Measurements from ENCODE around the gene SLC7A9.

SLC7A9 gene

DNA sequence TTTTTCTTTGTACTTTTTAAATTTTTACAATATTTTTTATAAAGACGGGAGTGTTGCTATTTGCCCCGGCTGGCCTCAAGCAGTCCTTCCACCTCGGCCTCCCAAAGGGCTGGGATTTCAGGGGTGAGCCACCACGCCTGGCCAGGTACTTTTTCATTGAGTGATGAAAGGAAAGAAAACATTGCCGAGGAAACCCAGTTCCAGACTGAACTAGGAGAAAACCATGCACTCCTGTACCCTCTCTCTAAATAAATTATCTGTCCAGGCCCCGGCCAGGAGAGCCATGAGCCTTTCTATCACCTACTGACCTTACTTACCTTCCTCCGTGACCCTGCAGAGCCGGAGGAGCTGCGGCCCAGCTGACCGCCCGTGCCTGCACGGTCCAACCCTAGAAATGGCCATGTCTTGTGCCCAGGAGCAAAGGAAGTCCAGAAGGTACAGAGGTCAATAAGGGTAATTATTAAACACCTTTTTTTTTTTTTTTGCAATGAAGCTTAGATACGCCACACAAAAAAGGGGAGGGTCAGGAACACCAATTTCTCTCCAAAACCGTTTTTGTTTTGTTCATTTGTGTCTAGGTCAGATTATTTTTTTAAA, at the start of gene SLC7A9:
Gene SLC7A9, minus strand, starts transcription at position 399 of the 597 bp plus-strand sequence. CDS start 1,233 bp downstream, outside the sequence.
- no peak for DNase-seq
- no peak within 1 kb of the TSS for H3K4me3 ChIP-seq (ENCODE audit: low read depth, low read length)
- H3K27ac ChIP-seq: no peak within 1 kb of the TSS
- no peaks in the 10 kb centered on the region for H3K27me3 ChIP-seq (ENCODE audit: insufficient read depth, low read depth, severe bottlenecking)
- no peaks in the 10 kb centered on the region for H3K9me3 ChIP-seq (ENCODE audit: severe bottlenecking)
- TF ChIP-seq, protein P1, sequence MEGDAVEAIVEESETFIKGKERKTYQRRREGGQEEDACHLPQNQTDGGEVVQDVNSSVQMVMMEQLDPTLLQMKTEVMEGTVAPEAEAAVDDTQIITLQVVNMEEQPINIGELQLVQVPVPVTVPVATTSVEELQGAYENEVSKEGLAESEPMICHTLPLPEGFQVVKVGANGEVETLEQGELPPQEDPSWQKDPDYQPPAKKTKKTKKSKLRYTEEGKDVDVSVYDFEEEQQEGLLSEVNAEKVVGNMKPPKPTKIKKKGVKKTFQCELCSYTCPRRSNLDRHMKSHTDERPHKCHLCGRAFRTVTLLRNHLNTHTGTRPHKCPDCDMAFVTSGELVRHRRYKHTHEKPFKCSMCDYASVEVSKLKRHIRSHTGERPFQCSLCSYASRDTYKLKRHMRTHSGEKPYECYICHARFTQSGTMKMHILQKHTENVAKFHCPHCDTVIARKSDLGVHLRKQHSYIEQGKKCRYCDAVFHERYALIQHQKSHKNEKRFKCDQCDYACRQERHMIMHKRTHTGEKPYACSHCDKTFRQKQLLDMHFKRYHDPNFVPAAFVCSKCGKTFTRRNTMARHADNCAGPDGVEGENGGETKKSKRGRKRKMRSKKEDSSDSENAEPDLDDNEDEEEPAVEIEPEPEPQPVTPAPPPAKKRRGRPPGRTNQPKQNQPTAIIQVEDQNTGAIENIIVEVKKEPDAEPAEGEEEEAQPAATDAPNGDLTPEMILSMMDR (IDR thresholded peaks at IDR 0.05; ENCODE audit: low read depth, low read length): no peak
- H3K36me3 ChIP-seq: no peaks in the 10 kb centered on the region

DNA sequence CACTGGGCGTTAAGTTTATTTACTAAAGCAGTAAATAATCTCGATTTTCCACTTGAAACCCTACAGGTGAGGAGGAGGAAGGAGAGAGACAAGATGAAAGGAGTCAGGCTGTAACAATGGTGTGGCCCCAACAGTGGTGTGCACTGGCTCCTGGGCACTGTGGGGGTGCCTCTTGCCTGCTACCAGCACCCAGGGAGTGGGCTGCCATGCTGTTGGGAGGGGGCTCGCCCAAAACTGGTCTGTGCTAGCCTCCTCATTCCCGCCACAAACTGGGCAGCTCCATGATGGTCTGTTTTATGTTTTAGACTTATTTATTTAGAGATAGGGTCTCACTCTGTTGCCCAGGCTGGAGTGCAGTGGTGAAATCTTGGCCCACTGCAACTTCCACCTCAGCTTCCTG, 49.8 kb upstream of the SLC7A9 start:
- no peak for DNase-seq
- H3K27me3 ChIP-seq (ENCODE audit: insufficient read depth, low read depth, severe bottlenecking): no peaks in the 10 kb centered on the region
- H3K27ac ChIP-seq: no peak overlapping the region
- no peak overlapping the region for H3K4me3 ChIP-seq (ENCODE audit: low read depth, low read length)
- no peaks in the 10 kb centered on the region for H3K9me3 ChIP-seq (ENCODE audit: severe bottlenecking)
- peaks cover 13% of the 10 kb centered on the region; the same call in 1 of the 2 replicates for H3K36me3 ChIP-seq
- TF ChIP-seq, protein P1 (IDR thresholded peaks at IDR 0.05; ENCODE audit: low read depth, low read length): no peak

DNA sequence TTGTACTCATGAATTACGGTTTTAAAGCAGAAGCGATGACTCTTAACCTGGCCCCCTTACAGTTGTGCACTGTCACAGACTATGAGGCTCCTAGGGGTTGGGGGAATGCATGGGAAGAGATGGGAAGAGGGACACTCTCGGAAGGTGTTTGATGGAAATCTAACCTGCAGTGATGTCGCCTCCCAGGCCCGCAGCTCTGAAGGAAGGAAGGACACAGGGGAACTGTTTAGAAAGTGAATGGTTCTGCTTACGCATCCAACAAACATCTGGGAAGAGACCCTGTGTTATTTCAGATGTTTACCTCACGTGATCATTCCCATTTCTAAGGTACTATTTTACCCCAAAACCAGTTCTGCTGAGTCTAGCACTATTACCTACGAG, 48.0 kb upstream of the SLC7A9 start:
- no peak for DNase-seq
- no peak overlapping the region for H3K4me3 ChIP-seq (ENCODE audit: low read depth, low read length)
- H3K9me3 ChIP-seq (ENCODE audit: severe bottlenecking): no peaks in the 10 kb centered on the region
- H3K27me3 ChIP-seq (ENCODE audit: insufficient read depth, low read depth, severe bottlenecking): no peaks in the 10 kb centered on the region
- H3K27ac ChIP-seq: no peak overlapping the region
- TF ChIP-seq, protein P1 (IDR thresholded peaks at IDR 0.05; ENCODE audit: low read depth, low read length): no peak
- peaks cover 12% of the 10 kb centered on the region; the same call in 1 of the 2 replicates for H3K36me3 ChIP-seq

DNA sequence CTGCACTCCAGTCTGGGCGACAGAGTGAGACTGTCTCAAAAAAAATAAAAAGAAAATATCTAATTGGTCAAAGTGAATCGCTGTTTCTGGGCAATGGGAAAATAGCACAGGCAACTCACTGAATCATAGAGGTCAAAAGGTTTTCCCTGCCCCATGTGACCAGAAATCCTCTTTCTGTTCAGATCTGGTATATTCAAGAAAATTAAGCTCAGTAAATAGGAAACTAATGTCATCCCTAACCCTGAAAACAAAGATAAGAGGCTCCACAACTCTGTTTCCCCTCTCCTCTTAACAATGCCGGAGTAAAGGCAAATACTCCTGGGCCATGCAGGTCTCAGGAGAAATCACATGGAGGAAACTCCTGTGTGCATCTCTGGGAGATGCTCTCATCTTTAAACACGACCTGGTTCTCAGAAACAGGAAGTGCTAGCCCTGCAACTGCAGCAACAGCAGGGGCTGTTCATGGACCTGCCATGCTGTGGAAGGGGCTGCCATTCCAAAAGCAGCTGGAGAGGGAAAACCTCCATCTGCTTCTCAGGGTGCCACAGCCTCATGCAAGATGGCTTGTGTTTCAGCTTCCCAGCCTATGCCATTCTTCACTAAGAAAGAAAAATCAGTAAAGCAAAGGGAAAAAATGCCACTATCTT, 47.5 kb upstream of the SLC7A9 start:
- TF ChIP-seq, protein P1 (IDR thresholded peaks at IDR 0.05; ENCODE audit: low read depth, low read length): no peak
- H3K36me3 ChIP-seq: peaks cover 12% of the 10 kb centered on the region; the same call in 1 of the 2 replicates
- DNase-seq: no peak

DNA sequence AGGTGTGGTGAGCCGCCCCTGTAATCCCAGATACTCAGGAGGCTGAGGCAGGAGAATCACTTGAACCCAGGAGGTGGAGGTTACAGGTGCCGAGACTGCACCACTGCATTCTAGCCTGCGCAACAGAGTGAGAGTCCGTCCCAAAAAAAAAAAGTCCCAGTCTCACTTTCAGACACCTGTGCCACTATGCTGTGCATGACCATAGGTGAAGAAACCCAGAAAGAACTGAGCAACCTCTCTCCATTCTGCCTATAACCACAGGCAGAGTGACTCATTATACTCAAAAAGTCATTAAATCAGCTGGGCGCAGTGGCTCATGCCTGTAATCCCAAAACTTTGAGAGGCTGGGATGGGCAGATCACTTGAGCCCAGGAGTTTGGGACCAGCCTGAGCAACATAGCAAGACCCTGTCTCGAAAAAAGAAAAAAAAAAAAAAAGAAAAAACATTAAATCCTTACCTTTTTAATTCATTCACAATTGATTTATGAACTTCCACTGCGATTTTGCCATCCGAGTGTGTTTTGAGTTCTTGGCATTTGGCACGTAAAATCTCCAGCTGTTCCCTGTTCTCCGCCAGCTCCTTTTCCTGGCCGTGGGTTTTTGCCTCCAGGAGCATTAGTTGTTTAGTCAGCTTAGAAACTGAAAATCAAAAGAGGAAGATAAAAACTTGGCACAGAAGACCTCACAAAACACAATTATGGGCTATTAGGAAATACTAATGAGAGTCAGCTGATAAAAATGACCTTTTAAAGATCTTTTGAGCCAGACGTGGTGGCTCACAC, 45.5 kb upstream of the SLC7A9 start:
- H3K27me3 ChIP-seq (ENCODE audit: insufficient read depth, low read depth, severe bottlenecking): no peaks in the 10 kb centered on the region
- H3K4me3 ChIP-seq (ENCODE audit: low read depth, low read length): no peak overlapping the region
- no peaks in the 10 kb centered on the region for H3K9me3 ChIP-seq (ENCODE audit: severe bottlenecking)
- DNase-seq: no peak
- peaks cover 12% of the 10 kb centered on the region; the same call in 1 of the 2 replicates for H3K36me3 ChIP-seq
- no peak overlapping the region for H3K27ac ChIP-seq
- TF ChIP-seq, protein P1 (IDR thresholded peaks at IDR 0.05; ENCODE audit: low read depth, low read length): no peak

More for the DNA sequence above, 47.5 kb upstream of the SLC7A9 start:
- no peaks in the 10 kb centered on the region for H3K27me3 ChIP-seq (ENCODE audit: insufficient read depth, low read depth, severe bottlenecking)
- H3K4me3 ChIP-seq (ENCODE audit: low read depth, low read length): no peak overlapping the region
- no peaks in the 10 kb centered on the region for H3K9me3 ChIP-seq (ENCODE audit: severe bottlenecking)
- H3K27ac ChIP-seq: no peak overlapping the region
